ENCODE data around the gene AKTIP.
A peak's percentile ranks its signal among the peaks of the same experiment; 100 is the strongest.
"Not testable (repeated sequence)": the region's sequence is repeated elsewhere in the genome, so short reads cannot be mapped to it uniquely, and the experiment has no call there.

AKTIP gene

DNA sequence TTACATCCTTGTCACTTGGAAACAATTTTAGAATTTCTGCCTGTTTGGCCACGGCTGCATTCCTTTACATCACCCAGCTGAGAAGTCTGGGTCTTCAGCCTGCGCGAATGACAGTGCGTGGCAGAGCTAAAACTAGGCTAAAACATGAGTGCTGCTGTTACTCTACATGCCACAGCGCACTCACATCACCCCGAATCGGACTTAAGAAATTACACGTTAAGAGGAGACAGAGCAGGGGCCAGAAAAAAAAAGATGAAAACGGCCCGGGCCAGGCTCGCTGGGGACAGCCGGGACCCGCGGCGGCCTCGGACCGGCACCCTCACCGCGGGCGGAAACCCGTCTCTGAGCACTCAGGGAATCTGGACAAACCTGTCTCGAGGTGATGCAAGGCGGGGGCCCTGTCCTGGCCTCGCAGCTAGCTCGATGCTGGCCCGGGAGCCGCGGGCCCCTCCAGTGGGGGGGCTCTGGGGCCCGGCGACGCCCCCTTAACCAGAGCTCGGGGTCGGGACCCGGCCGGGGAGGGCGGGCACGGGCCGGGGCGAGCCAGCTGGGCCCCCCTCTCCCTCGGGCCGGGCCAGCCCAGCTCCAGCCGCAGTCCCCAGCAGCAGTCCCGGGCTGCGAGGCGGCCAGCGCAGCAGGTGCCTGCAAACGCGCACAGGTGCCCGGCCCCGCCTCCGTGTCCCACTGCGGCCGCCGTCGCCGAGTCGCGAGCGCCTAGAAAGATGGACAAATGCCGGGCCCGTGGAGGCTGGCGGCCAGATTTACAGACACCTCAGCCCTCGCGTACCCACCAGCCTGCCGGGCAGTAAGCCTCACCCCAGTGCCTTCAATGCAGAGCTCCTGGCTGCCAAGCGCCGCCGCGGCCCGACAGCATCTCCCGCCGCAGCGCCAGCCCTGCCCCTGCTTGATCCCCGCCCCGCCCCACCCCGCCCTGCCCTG is at the start of gene AKTIP:
Gene AKTIP (minus strand): TSS at position 879 of the 939 bp plus-strand sequence. CDS start 2,950 bp downstream, outside the sequence.
- H3K27ac ChIP-seq = peak within 1 kb of the TSS; percentile 87
- CTCF ChIA-PET = no interaction called here
- peak; percentile 37 for DNase-seq (ENCODE audit: low spot score)
- POLR2A ChIA-PET (ENCODE audit: low non-redundant PET) = no interaction called here
- TF ChIP-seq, protein P1, sequence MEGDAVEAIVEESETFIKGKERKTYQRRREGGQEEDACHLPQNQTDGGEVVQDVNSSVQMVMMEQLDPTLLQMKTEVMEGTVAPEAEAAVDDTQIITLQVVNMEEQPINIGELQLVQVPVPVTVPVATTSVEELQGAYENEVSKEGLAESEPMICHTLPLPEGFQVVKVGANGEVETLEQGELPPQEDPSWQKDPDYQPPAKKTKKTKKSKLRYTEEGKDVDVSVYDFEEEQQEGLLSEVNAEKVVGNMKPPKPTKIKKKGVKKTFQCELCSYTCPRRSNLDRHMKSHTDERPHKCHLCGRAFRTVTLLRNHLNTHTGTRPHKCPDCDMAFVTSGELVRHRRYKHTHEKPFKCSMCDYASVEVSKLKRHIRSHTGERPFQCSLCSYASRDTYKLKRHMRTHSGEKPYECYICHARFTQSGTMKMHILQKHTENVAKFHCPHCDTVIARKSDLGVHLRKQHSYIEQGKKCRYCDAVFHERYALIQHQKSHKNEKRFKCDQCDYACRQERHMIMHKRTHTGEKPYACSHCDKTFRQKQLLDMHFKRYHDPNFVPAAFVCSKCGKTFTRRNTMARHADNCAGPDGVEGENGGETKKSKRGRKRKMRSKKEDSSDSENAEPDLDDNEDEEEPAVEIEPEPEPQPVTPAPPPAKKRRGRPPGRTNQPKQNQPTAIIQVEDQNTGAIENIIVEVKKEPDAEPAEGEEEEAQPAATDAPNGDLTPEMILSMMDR (conservative IDR thresholded peaks at IDR 0.05; ENCODE audit: low read depth) = no peak

DNA sequence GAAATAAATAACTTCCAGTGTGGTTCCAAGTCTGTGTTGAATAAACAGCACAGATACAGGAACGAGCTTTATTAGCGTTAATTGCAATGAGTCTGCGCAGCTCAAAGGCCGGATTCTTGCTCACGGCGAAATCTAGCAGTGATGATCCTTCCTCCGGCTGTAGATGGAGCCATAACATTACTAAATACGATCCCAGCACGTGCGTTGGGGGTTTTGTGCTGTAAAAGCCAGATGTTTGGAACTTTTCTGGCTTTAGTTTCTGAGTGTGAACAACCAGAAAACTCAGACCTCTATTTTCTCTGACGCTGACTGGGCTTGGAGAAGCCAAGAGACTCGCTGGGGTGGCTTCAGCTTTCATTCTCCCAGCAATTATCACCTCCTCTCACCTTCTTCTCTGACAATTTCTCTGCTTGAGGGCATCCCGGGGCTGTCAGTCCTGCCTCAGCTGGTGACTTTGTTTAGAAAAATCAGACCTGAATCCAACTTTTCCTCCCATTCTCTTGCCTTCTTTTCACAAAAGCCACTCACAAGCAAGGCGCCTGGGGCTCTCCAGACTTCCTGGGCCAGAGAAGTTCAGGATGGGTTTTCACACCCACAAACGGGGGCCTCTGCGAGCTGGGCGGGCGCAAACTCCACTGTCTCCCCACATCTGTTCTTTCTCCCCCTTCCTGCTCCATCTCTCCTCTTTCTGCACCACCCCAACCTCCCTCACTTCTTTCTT is 47.1 kb upstream of the AKTIP start:
- POLR2A ChIA-PET (ENCODE audit: low non-redundant PET) = no interaction called here
- no peak overlapping the region for H3K27ac ChIP-seq
- peak; percentile 82 for DNase-seq (ENCODE audit: low spot score)
- CTCF ChIA-PET = interaction anchor here (0.5 to 1.1 kb wide), 10 partner anchors 9 to 1485 kb away, joined by 3 to 6 read pairs (median 3); no protein-coding TSS in a partner anchor
- TF ChIP-seq, protein P1 (conservative IDR thresholded peaks at IDR 0.05; ENCODE audit: low read depth) = peak; percentile 71

DNA sequence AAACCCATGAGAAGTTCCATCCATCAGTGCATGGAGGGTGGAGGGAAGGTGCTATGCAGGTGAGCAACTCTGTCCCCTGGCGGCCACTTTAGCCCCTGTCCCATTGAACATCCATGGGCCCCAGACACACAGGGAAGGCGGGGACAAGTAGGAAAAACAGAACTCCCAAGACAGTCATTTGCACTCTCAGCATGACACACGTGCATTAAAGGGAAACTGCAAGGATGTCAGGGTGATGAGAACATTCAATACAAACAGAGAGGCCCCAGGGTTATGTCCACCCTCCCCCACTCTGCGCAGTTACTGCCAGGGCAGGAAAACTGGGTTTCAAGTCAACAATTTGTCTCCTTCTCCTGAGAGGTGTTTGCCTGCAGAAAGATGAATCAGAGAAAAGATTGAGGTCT is 44.0 kb upstream of the AKTIP start:
- H3K27ac ChIP-seq = no peak overlapping the region
- POLR2A ChIA-PET (ENCODE audit: low non-redundant PET) = no interaction called here
- DNase-seq (ENCODE audit: low spot score) = no peak
- TF ChIP-seq, protein P1 (conservative IDR thresholded peaks at IDR 0.05; ENCODE audit: low read depth) = no peak
- CTCF ChIA-PET = interaction anchor here (0.6 kb wide), 1 partner anchor 1463 kb away, joined by 3 read pairs; no protein-coding TSS in a partner anchor

DNA sequence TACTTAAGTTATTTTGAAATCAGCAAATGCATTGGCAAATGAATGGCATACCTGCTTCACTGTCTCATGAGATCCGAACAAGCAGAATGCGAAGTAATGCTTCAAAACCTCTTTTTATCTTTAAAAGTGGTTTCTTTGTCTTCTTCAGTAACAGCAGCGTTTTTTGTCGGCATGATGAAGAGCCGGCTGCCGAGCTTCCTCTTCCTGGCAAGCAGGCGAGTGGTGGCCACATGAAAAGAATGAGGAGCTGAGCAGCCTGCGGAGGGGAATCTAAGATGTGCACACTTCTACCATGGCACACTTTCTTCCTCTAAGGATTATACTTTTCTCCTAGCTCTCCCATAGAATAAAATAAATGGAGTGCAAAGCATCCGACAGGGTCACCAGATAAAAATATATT is 42.4 kb upstream of the AKTIP start:
- POLR2A ChIA-PET (ENCODE audit: low non-redundant PET) = no interaction called here
- CTCF ChIA-PET = interaction anchor here (0.5 kb wide), 1 partner anchor 1412 kb away, joined by 7 read pairs; no protein-coding TSS in a partner anchor

DNA sequence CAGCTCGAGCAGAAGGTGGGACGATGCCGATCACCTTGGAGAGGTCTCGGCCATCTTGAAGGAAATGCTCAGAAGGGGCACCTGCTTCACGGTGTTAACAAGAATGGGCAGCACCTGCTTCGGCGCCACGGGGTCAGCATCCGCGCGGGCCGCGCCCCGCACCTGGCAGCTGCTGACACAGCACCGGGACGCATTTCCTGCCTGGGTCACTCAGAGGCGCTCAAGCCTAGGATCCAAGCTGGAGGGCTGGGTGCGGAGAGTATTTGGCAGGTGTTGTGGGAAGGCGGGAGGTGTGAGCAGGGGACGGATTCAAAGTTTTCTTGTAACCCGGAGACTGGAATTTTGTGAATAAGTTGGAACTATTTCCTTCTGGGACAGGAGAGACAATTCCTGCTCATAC is 39.3 kb upstream of the AKTIP start:
- ChIA-PET CTCF (no interaction called here), POLR2A (ENCODE audit: low non-redundant PET) (no interaction called here)
- DNase-seq (ENCODE audit: low spot score) = no peak
- H3K27ac ChIP-seq = no peak overlapping the region
- TF ChIP-seq, protein P1 (conservative IDR thresholded peaks at IDR 0.05; ENCODE audit: low read depth) = no peak

More for the DNA sequence above, 42.4 kb upstream of the AKTIP start:
- DNase-seq (ENCODE audit: low spot score) = no peak
- TF ChIP-seq, protein P1 (conservative IDR thresholded peaks at IDR 0.05; ENCODE audit: low read depth) = no peak
- H3K27ac ChIP-seq = no peak overlapping the region

DNA sequence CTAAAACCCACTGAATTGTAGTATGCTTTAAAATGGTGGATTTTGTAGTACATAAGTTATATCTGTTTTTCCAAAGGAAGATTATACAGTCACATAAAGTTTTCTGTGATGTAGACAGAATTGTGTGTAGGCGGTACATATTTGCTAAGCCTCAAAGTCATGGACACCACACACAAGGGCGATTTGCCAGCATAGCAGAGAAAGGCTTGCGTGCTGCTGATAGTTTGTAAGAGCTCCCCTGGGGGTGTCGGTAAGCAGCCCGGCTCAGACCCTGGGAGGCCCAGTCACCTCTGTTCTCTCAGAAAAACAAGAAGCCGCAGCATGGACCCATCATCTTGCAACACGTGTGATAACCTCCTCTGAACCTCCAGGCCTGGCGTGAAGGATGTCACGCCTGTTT is 38.3 kb upstream of the AKTIP start:
- DNase-seq (ENCODE audit: low spot score) = no peak
- CTCF ChIA-PET = no interaction called here
- TF ChIP-seq, protein P1 (conservative IDR thresholded peaks at IDR 0.05; ENCODE audit: low read depth) = no peak

DNA sequence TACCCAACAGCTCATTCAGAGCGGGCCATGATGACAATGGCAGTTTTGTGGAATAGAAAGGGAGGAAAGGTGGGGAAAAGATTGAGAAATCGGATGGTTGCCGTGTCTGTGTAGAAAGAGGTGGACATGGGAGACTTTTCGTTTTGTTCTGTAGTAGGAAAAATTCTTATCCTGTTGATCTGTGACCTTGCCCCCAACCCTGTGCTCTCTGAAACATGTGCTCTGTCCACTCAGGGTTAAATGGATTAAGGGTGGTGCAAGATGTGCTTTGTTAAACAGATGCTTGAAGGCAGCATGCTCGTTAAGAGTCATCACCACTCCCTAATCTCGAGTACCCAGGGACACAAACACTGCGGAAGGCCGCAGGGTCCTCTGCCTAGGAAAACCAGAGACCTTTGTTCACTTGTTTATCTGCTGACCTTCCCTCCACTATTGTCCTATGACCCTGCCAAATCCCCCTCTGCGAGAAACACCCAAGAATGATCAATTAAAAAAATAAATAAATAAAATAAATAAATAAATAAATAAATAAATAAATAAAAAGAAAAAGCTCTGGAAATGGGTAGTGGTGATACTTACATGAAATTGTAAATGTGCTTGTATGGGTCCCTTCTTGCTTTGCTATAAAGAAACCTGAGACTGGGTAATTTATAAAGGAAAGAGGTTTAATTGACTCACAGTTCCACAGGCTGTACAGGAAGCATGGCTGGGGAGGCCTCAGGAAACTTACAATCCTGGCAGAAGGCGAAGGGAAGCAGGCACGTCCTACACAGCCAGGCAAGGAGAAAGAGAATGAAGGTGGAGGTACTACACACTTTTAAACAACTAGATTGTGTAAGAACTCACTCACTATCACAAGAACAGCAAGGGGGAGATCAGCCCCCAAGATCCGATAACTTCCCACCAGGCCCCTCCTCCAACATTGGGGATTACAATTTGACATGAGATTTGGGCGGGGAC is 37.0 kb upstream of the AKTIP start:
- DNase-seq (ENCODE audit: low spot score); CTCF ChIA-PET; H3K27ac ChIP-seq; POLR2A ChIA-PET (ENCODE audit: low non-redundant PET): not testable (repeated sequence)

More for the DNA sequence above, 38.3 kb upstream of the AKTIP start:
- POLR2A ChIA-PET (ENCODE audit: low non-redundant PET) = no interaction called here
- H3K27ac ChIP-seq = no peak overlapping the region

DNA sequence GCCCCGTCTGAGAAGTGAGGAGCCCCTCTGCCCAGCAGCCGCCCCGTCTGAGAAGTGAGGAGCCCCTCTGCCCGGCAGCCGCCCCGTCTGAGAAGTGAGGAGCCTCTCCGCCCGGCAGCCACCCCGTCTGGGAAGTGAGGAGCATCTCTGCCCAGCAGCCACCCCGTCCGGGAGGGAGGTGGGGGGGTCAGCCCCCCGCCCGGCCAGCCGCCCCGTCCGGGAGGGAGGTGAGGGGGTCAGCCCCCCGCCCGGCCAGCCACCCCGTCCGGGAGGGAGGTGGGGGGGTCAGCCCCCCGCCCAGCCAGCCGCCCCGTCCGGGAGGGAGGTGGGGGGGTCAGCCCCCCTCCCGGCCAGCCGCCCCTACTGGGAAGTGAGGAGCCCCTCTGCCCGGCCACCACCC is 36.3 kb upstream of the AKTIP start:
- CTCF ChIA-PET; DNase-seq (ENCODE audit: low spot score); POLR2A ChIA-PET (ENCODE audit: low non-redundant PET); H3K27ac ChIP-seq: not testable (repeated sequence)

Measured in RWPE1 (cell line).